Transverse colon (tissue), 4 donors: ENCODE results near the gene RBM3. TPM values are rescaled to one million over a fixed set of nuclear protein-coding genes. Genes with fewer than 3 reads are reported as not detected.
A peak's percentile ranks its signal among the peaks of the same experiment; 100 is the strongest.

Source experiments
- DNase-seq: peaks from one replicate; pipeline ENCODE4 v3.0.0-alpha.2; 2019
- H3K27ac ChIP-seq, 4 donors: fragments of 200-600 bp; sonication (generic); 2 replicates each; pipeline ENCODE4 v1.5.1; 2016 to 2018; ENCODE audit warnings: inconsistent platforms in 4 of 4
- H3K27me3 ChIP-seq: fragments of 200-600 bp; sonication (generic); 2 replicates; pipeline ENCODE4 v1.5.1; 2017; ENCODE audit warnings: inconsistent platforms
- H3K36me3 ChIP-seq, 4 donors: fragments of 200-600 bp; sonication (generic); 2 replicates each; pipeline ENCODE4 v1.5.1; 2017 to 2019; ENCODE audit warnings: inconsistent platforms in 4 of 4
- H3K4me1 ChIP-seq, 4 donors: fragments of 200-600 bp; sonication (generic); 2 replicates each; pipeline ENCODE4 v1.5.1; 2017 to 2020; ENCODE audit warnings: inconsistent platforms in 4 of 4
- H3K4me3 ChIP-seq, 4 donors: fragments of 200-600 bp; sonication (generic); 1 replicate in 1 of 4; 2 replicates in 3 of 4; pipeline versions ENCODE4 v1.5.1 to v1.6.1; 2017 to 2019; ENCODE audit warnings: inconsistent platforms in 4 of 4
- H3K9me3 ChIP-seq, 2 donors: fragments of 200-600 bp; sonication (generic); 2 replicates each; pipeline ENCODE4 v1.5.1; 2017 to 2019; ENCODE audit warnings: inconsistent platforms in 2 of 2
- CTCF ChIP-seq, 5 experiments: fragments of 200-600 bp in 3 of 5; fragments of 450-650 bp in 2 of 5; sonication (generic) in 3 of 5; IDR thresholded peaks; 1 replicate in 2 of 5; 2 replicates in 3 of 5; pipeline ENCODE4 v1.5.1; 2016 to 2017; ENCODE audit warnings: antibody characterized with exemption in 5 of 5, inconsistent platforms in 3 of 5, mild to moderate bottlenecking in 2 of 5, moderate library complexity in 1 of 5
- EP300 ChIP-seq: sonication (generic); formaldehyde crosslinking; IDR thresholded peaks from one replicate; pipeline ENCODE4 v1.6.1; 2017; ENCODE audit warnings: antibody characterized with exemption, low read depth
- POLR2A ChIP-seq: fragments of 450-650 bp; IDR thresholded peaks from one replicate; pipeline ENCODE4 v1.6.1; 2016; ENCODE audit warnings: antibody characterized with exemption, mild to moderate bottlenecking, moderate library complexity
- POLR2AphosphoS5 ChIP-seq, 3 donors: sonication (generic); formaldehyde crosslinking; IDR thresholded peaks; one replicate each; pipeline ENCODE4 v1.6.1; 2016; ENCODE audit warnings: antibody characterized with exemption in 3 of 3
- WGBS, 2 donors: methylation state at CpG; one replicate each; pipeline ENCODE4 v1.1.5; 2018; ENCODE audit warnings: low coverage in 1 of 2; 5-methylcytosine and 5-hydroxymethylcytosine counted together
- in situ Hi-C, 4 donors: fragments of 200-750 bp; cut with MboI; loops; one replicate each; pipeline versions ENCODE4 v1.15.0 to v1.15.1; 2017; ENCODE audit warnings: low sequenced_read_pairs in 3 of 4, low pct_ligation_motif_present in 1 of 4, low pct_unique_long_range_greater_than_20kb in 1 of 4
- intact Hi-C: fragments of 100-400 bp; cut with DNase I; formaldehyde crosslinking; loops from one replicate; pipeline ENCODE4 v1.15.1; 2023; ENCODE audit warnings: low total_unique reads
- total RNA-seq, 4 donors: library from RNA; depleted of rRNA; stranded (reverse); fragments of >200 nt; gene quantifications; one replicate each; pipeline ENCODE4 v1.1.0, GENCODE V29; 2016

The RBM3 gene
- total RNA-seq, 4 donors from 2014 or later: 65.7 to 157 (median 127) TPM

GRCh38 chrX:48598614-48599013, 24.3 kb downstream of the RBM3 start:
- peaks cover 0 to 12% (median 3%) of the 10 kb centered on the region in 4 donors for H3K4me1 ChIP-seq
- no peaks in the 10 kb centered on the region for H3K27me3 ChIP-seq
- in situ Hi-C loops (no loop called here), intact Hi-C loops (no loop called here)
- no peak for TF ChIP-seq POLR2AphosphoS5 (IDR thresholded peaks at IDR 0.05)
- TF ChIP-seq POLR2A: no peak
- no peak for TF ChIP-seq EP300
- no peak for TF ChIP-seq CTCF (IDR thresholded peaks at IDR 0.05)
- 88% methylated on average over 25 of the region's 25 CpGs; no CpG with 5 or more reads in 1 of the 2 donors for WGBS, 2 donors
- peak overlapping the region; percentile 90 to 99 (median 96) for H3K27ac ChIP-seq
- no peaks in the 10 kb centered on the region for H3K9me3 ChIP-seq
- no peak for DNase-seq
- peaks cover 0 to 5% (median 2%) of the 10 kb centered on the region in 4 donors for H3K36me3 ChIP-seq
- H3K4me3 ChIP-seq: peak overlapping the region in 2 of 4 donors; percentile 46 to 60

- no peak for TF ChIP-seq EP300
- no peak for TF ChIP-seq POLR2A
- TF ChIP-seq POLR2AphosphoS5 (IDR thresholded peaks at IDR 0.05): no peak
- no peak for TF ChIP-seq CTCF (IDR thresholded peaks at IDR 0.05)
- Histone ChIP-seq H3K27ac (no peak overlapping the region), H3K27me3 (no peaks in the 10 kb centered on the region), H3K4me3 (no peak overlapping the region), H3K4me1 (peaks cover 0 to 12% (median 3%) of the 10 kb centered on the region in 4 donors), H3K9me3 (no peaks in the 10 kb centered on the region), H3K36me3 (peaks cover 0 to 5% (median 2%) of the 10 kb centered on the region in 4 donors)
- DNase-seq: no peak
- in situ Hi-C loops (no loop called here), intact Hi-C loops (no loop called here)
- WGBS, 2 donors: 87% methylated on average over 20 of the region's 20 CpGs; no CpG with 5 or more reads in 1 of the 2 donors
Measured at GRCh38 chrX:48599341-48599740, 25.1 kb downstream of the RBM3 start.

GRCh38 chrX:48600226-48600625, 25.9 kb downstream of the RBM3 start:
- 95% methylated on average over 19 of the region's 19 CpGs; no CpG with 5 or more reads in 1 of the 2 donors for WGBS, 2 donors
- TF ChIP-seq POLR2AphosphoS5 (IDR thresholded peaks at IDR 0.05): no peak
- TF ChIP-seq POLR2A: no peak
- TF ChIP-seq EP300: no peak
- TF ChIP-seq CTCF (IDR thresholded peaks at IDR 0.05): no peak
- intact Hi-C loops (no loop called here), in situ Hi-C loops (no loop called here)
- peaks cover 0 to 12% (median 3%) of the 10 kb centered on the region in 4 donors for H3K4me1 ChIP-seq
- no peak overlapping the region for H3K4me3 ChIP-seq
- no peaks in the 10 kb centered on the region for H3K27me3 ChIP-seq
- H3K36me3 ChIP-seq: peaks cover 0 to 5% (median 2%) of the 10 kb centered on the region in 4 donors
- no peaks in the 10 kb centered on the region for H3K9me3 ChIP-seq
- H3K27ac ChIP-seq: no peak overlapping the region
- no peak for DNase-seq

- 83% methylated on average over 16 of the region's 17 CpGs; no CpG with 5 or more reads in 1 of the 2 donors for WGBS, 2 donors
- intact Hi-C loops (no loop called here), in situ Hi-C loops (no loop called here)
- no peak overlapping the region for H3K27ac ChIP-seq
- H3K27me3 ChIP-seq: no peaks in the 10 kb centered on the region
- DNase-seq: no peak
- H3K4me1 ChIP-seq: peaks cover 0 to 10% (median 3%) of the 10 kb centered on the region in 4 donors
- H3K9me3 ChIP-seq: no peaks in the 10 kb centered on the region
- peaks cover 0 to 5% (median 2%) of the 10 kb centered on the region in 4 donors for H3K36me3 ChIP-seq
- TF ChIP-seq POLR2A (no peak), POLR2AphosphoS5 (IDR thresholded peaks at IDR 0.05) (no peak), CTCF (IDR thresholded peaks at IDR 0.05) (no peak), EP300 (no peak)
- H3K4me3 ChIP-seq: no peak overlapping the region
Measured at GRCh38 chrX:48601741-48602394, 27.6 kb downstream of the RBM3 start.
